ENCODE results near the gene SLC6A11. TPM values are rescaled to one million over a fixed set of nuclear protein-coding genes. Genes with fewer than 3 reads are reported as not detected.

Gene SLC6A11
- total RNA-seq, 2 donors from 2014 or later: not detected

- ATAC-seq: no peak
- intact Hi-C loops (cut with DNase I): no loop called here
- DNase-seq: no peak
Observed at GRCh38 chr3:10783360-10784351, 32.4 kb upstream of the SLC6A11 start.

- intact Hi-C loops (cut with DNase I): no loop called here
- no peak for ATAC-seq
- DNase-seq: no peak
Observed at GRCh38 chr3:10786640-10787039, 29.4 kb upstream of the SLC6A11 start.

- ATAC-seq: no peak
- intact Hi-C loops (cut with DNase I): no loop called here
- DNase-seq: no peak
Observed at GRCh38 chr3:10788451-10788850, 27.6 kb upstream of the SLC6A11 start.

- intact Hi-C loops (cut with DNase I): no loop called here
Observed at GRCh38 chr3:10790713-10791112, 25.3 kb upstream of the SLC6A11 start.

GRCh38 chr3:10792208-10792607, 23.8 kb upstream of the SLC6A11 start:
- ATAC-seq: no peak
- intact Hi-C loops (cut with DNase I): no loop called here
- DNase-seq: no peak

More at GRCh38 chr3:10790713-10791112, 25.3 kb upstream of the SLC6A11 start:
- DNase-seq (no peak), ATAC-seq (no peak)

- intact Hi-C loops (cut with DNase I): no loop called here
- ATAC-seq (no peak), DNase-seq (no peak)
Observed at GRCh38 chr3:10798600-10799367, 17.2 kb upstream of the SLC6A11 start.

GRCh38 chr3:10804183-10804648, 11.8 kb upstream of the SLC6A11 start:
- DNase-seq (no peak), ATAC-seq (no peak)
- intact Hi-C loops (cut with DNase I): no loop called here

GRCh38 chr3:10806006-10806405, 10.0 kb upstream of the SLC6A11 start:
- DNase-seq: no peak
- intact Hi-C loops (cut with DNase I): no loop called here

GRCh38 chr3:10808130-10808735, 7.8 kb upstream of the SLC6A11 start:
- ATAC-seq: no peak
- intact Hi-C loops (cut with DNase I): no loop called here
- no peak for DNase-seq

More at GRCh38 chr3:10806006-10806405, 10.0 kb upstream of the SLC6A11 start:
- ATAC-seq: no peak

GRCh38 chr3:10808974-10809373, 7.1 kb upstream of the SLC6A11 start:
- ATAC-seq (no peak), DNase-seq (no peak)
- intact Hi-C loops (cut with DNase I): no loop called here

GRCh38 chr3:10810376-10810775, 5.7 kb upstream of the SLC6A11 start:
- ATAC-seq (no peak), DNase-seq (no peak)
- intact Hi-C loops (cut with DNase I): no loop called here

GRCh38 chr3:10813425-10813824, 2.6 kb upstream of the SLC6A11 start:
- intact Hi-C loops (cut with DNase I): no loop called here
- DNase-seq (no peak), ATAC-seq (no peak)

- intact Hi-C loops (cut with DNase I): no loop called here
- no peak for ATAC-seq
- no peak for DNase-seq
Observed at GRCh38 chr3:10814623-10815022, 1.4 kb upstream of the SLC6A11 start.

- DNase-seq: no peak
- no peak for ATAC-seq
- intact Hi-C loops (cut with DNase I): no loop called here
Observed at GRCh38 chr3:10815487-10815886, 541 bp upstream of the SLC6A11 start.

- DNase-seq (no peak), ATAC-seq (no peak)
- intact Hi-C loops (cut with DNase I): no loop called here
Observed at GRCh38 chr3:10816863-10817253, 830 bp downstream of the SLC6A11 start.

GRCh38 chr3:10817506-10817905, 1.5 kb downstream of the SLC6A11 start:
- ATAC-seq (no peak), DNase-seq (no peak)
- intact Hi-C loops (cut with DNase I): no loop called here

- ATAC-seq: no peak
- no peak for DNase-seq
- intact Hi-C loops (cut with DNase I): no loop called here
Observed at GRCh38 chr3:10822055-10822454, 6.0 kb downstream of the SLC6A11 start.

- intact Hi-C loops (cut with DNase I): no loop called here
- ATAC-seq: no peak
- no peak for DNase-seq
Observed at GRCh38 chr3:10822708-10823515, 6.9 kb downstream of the SLC6A11 start.

- DNase-seq (no peak), ATAC-seq (no peak)
- intact Hi-C loops (cut with DNase I): no loop called here
Observed at GRCh38 chr3:10823516-10823818, 7.4 kb downstream of the SLC6A11 start.
